ENCODE measurements around the gene COX19. TPM values are rescaled to one million over a fixed set of nuclear protein-coding genes. Genes with fewer than 3 reads are reported as not detected.
"Not testable (repeated sequence)": the region's sequence is repeated elsewhere in the genome, so short reads cannot be mapped to it uniquely, and the experiment has no call there.

The COX19 gene
- total RNA-seq, 1 experiment from 2014 or later = 17.2 TPM

GRCh38 chr7:1011297-1012003, 36.1 kb upstream of the COX19 start:
- no peak for DNase-seq (ENCODE audit: extremely low read depth, low read depth)

DNA sequence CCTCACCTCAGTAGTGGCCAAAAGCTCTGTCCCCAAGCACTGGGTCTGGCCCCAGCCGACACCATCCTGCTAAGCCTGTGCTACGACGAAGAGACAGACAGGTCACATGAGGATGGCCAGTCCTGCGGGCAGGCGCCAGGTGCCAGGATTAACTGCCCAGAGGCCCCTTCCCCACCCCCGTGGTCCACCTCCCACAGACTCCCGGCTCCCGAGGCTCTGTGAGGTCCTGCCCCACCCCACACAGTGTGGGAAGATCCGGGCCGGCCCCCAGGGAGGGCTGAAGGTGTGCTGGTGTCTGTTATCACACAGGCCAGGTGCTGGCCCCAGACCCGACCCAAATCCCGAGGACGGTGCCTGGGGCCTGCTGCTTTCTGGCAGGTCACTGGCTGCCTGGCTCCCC, 34.9 kb upstream of the COX19 start:
- no peak for DNase-seq (ENCODE audit: extremely low read depth, low read depth)

DNA sequence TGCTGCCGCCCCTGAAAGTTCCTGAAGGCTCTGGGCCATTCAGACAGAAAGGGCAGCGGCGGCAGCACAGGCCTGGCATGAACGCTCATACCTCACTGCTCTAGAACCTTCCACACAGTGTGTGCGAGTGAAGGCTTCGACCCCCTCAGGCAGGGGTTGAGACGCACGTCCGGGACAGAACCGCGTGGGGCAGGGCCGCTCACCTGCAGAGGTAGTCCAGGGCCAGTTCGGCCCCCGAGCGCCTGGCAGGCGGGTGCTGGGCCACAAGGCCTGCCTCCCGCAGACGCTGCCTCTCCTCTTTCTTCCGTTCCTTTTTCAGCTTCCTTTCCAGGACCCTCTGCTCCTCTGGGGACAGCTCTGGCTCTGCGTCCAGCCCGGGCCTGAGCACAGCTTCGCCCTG, 34.4 kb upstream of the COX19 start:
- DNase-seq (ENCODE audit: extremely low read depth, low read depth) = no peak

DNA sequence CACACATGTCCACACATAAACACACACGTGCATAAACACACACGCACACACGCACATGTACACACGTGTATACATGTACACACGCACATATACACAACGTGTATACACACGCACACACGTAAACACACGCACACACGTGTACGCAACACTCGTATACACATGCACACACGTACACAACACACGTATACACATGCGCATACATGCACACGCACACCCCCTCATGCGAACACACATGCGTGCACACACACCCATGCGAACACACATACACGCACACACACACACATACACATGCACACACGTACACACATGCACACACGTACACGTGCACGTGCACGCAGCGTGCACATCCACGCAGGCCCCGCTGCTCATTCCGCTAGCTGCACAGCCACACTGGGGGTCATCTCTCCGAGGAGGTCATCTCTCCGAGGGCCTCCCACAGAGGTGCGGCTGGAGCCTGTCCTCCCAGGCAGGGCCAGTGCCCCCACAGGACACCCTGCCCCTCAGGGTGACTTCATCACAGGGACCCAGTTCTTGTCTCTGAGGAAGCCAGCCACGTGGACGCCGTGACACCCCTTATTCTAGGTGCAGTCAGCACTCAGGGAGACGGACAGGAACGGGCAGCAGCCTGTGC, 33.5 kb upstream of the COX19 start:
- DNase-seq (ENCODE audit: extremely low read depth, low read depth) = no peak

DNA sequence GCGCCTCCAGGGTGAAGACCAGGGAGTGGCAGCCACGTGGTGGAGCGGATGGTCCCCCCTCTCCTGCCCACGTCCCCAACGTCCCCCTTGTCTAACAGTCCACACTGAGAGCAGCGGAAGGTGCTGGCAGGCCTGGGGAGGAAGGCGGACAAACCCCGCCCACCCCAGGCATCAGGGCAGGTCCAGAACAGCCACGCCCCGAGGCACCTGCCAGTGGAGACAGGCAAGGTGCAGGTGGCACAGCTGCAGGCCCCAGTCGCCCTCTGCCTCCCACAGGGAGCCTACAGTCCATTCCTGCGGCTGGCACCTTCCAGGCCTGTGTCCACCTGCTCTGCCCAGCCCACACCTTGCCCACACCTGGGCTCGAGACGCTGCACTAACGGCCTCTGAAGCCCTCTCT, 32.6 kb upstream of the COX19 start:
- DNase-seq (ENCODE audit: extremely low read depth, low read depth) = no peak

DNA sequence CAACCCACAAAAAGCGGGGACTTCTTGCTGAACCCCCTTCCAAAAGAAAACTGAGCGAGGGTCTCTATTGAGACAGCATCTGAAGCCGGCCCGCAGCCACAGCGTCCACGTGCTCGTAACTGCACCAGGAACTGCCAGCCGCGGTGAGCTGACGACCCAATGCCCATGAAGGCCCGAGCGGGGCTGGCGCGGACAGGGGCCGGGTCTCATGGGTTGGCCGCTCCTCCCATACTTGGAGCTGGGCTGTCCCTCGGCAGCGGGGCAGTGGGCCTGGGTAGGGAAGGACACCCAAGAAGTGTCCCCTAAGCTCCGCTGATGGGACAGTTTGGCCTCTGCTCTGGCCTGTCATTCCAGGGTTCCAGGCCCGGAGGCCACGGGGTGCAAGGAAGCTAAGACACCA, 30.0 kb upstream of the COX19 start:
- no peak for DNase-seq (ENCODE audit: extremely low read depth, low read depth)

DNA sequence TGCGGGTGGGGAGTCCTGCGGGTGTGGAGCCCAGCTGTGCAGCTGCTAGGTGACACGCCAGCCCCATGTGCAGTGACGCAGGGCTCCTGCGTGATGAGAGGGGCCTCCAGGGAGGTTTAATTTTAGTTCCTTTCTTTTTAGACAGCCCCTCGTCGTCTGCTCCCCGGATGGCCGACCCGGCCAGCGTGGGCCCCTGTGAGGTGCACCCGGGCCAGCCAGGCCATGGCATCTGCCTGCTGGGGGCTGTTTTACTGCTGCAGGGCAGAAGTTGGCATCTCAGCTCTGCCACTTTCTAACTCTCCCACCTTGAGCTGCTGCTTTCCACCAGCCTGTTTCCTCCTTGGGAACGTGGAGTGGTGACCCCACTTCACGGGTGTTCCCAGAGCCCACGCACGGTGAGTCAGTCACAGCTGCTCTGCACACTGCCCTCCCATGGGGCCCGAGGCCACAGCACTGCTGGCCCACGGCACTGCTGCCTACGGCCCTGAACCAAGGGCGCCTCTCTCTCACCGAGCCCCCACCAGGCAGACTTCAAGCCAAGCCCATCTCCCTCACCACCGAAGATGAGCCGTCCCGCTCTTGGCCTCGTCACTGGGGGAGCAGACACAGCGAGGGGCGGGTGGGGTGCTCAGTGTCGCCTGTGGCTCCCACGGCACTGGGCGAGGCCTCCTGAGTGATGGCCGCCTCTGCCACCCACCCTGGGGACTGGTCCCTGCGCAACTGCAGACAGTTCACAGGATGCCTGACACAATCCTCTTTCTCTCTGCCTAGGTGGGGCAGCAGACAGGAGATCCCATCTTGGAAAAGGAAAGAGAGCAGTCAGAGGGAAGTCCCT, 28.9 kb upstream of the COX19 start:
- no peak for DNase-seq (ENCODE audit: extremely low read depth, low read depth)

DNA sequence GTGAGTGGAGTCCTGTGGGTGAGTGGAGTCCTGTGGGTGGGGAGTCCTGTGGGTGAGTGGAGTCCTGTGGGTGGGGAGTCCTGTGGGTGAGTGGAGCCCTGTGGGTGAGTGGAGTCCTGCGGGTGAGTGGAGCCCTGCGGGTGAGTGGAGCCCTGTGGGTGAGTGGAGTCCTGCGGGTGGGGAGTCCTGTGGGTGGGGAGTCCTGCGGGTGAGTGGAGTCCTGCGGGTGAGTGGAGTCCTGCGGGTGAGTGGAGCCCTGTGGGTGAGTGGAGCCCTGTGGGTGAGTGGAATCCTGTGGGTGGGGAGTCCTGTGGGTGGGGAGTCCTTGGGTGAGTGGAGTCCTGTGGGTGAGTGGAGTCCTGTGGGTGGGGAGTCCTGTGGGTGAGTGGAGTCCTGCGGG, 27.1 kb upstream of the COX19 start:
- not testable (repeated sequence) for DNase-seq (ENCODE audit: extremely low read depth, low read depth)

- not testable (repeated sequence) for DNase-seq (ENCODE audit: extremely low read depth, low read depth)
Measured at GRCh38 chr7:1002026-1002425, 26.7 kb upstream of the COX19 start.

DNA sequence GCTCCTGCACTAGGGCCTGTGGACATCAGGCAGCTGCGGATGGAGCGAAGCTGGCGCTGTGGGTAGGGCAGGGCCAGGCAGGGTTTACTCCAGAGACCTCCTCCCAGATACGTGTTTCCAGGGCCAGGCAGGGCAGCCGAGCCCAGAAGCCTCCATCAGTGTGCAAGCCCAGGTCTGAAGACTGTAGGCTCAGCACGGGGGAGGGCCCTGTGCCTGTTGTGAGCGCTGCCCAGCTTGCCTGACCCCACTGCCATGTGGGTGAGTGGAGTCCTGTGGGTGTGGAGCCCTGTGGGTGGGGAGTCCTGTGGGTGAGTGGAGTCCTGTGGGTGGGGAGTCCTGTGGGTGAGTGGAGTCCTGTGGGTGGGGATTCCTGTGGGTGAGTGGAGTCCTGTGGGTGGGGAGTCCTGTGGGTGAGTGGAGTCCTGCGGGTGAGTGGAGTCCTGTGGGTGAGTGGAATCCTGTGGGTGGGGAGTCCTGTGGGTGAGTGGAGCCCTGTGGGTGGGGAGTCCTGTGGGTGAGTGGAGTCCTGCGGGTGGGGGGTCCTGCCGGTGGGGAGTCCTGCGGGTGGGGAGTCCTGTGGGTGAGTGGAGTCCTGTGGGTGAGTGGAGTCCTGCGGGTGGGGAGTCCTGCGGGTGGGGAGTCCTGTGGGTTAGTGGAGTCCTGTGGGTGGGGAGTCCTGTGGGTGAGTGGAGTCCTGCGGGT, 25.9 kb upstream of the COX19 start:
- DNase-seq (ENCODE audit: extremely low read depth, low read depth) = not testable (repeated sequence)

GRCh38 chr7:999941-1000935, 24.9 kb upstream of the COX19 start:
- DNase-seq (ENCODE audit: extremely low read depth, low read depth) = no peak

DNA sequence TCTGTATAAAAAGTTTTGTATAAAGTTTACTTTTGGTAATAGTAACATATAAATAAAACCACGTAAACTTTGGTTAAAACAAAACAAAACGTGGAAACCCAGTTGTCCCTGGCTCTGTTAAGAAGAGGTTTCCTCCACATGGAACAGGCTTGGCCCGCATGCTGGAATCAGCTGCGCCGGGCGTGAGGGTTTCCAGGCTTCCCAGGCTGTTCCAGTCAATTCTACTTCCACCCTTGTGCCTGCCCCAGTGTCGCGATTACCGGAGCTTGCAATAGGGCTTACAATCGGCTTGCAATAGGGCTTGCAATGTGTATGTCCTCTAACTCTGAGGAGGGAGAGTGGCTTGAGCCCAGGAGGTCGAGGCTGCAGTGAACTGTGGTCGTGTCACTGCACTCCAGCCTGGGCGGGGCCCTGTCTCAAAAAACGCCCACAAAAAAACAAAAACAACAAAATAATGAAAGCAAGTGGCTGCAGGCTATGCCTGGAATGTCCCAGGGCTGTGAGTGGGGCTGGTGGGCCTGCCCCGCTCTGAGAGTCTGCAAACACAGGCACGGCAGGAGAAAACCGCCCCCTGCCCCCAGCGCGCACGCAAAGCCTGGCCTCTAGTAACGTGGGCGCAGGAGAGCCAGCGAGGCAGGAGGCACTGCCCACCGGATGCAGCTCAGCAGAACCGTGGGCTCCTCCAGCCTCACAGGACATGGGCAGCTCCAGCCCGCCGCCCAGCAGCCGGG, 24.0 kb upstream of the COX19 start:
- DNase-seq (ENCODE audit: extremely low read depth, low read depth) = no peak

GRCh38 chr7:997404-998395, 22.4 kb upstream of the COX19 start:
- no peak for DNase-seq (ENCODE audit: extremely low read depth, low read depth)

DNA sequence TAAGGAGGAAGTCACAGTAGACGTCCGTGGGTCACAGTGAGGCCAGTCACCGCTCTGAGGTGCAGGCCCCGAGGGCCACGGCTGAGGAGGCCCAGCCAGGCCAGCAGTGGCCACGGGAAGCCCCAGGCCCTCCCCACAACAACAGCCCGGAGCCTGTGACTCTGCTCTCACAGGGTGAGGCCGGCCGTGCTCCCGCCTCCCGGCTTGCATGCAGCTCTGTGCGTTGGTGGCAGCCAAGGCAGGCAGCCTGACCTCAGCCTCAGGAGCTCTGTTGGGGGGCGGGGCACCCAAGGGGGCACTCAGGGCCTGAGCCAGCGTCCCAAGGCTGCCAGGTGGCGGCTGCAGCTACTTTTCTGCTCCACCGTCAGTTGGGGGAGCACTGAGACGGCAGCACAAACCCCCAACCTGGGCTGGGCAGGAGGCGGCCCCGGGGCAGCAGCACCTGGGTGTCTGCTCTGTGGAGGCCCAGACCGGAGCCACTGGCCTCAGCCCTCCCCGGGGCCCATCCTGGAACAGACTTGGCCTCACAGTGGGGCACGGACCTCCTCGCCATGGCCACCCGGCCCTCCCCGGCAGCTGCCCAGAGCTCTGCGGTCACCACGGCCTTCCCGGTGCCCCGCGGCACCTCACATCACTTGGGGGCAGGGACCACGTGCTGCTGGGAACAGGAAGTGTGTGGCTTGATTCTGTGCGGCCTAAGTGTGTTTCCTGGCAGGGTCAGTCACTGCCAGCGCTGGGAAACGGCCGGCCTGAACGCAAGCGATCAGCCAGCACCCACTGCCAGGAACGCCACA, 20.9 kb upstream of the COX19 start:
- DNase-seq (ENCODE audit: extremely low read depth, low read depth) = no peak

DNA sequence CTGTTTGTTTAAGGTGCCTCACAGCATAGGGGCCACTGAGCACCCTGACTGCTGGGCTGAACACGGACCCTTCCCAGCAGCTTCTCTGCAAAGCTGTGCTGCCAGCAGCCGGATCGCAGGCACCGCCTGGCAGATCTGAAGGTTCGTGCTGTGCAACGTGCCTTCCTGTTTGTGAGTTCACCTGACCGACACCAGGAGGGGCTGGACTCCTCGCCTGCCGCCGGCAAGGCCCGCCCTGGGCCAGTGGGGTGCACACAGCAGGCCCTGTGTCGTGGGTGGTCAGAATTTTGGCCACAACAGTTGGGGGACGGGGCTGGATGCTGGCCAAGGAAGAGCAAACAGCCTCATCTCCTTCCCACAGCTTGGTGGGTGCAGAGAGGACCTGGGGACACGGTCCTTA, 20.2 kb upstream of the COX19 start:
- no peak for DNase-seq (ENCODE audit: extremely low read depth, low read depth)

GRCh38 chr7:994592-995308, 19.4 kb upstream of the COX19 start:
- DNase-seq (ENCODE audit: extremely low read depth, low read depth) = no peak
